Jurkat, Clone E6-1 (cell line): ENCODE measurements around the gene VSX1.

Source experiments
- DNase-seq: peaks from one replicate; pipeline ENCODE4 v3.0.0-alpha.2; 2011; ENCODE audit warnings: low read depth, low spot score
- H3K4me3 ChIP-seq: 2 replicates; pipeline ENCODE4 v1.5.1; 2011; ENCODE audit warnings: mild to moderate bottlenecking, low read length, control low read depth, moderate library complexity

VSX1 gene

GRCh38 chr20:25089096-25089495, 7.2 kb upstream of the VSX1 start:
- no peak overlapping the region for H3K4me3 ChIP-seq
- DNase-seq, result no peak

DNA sequence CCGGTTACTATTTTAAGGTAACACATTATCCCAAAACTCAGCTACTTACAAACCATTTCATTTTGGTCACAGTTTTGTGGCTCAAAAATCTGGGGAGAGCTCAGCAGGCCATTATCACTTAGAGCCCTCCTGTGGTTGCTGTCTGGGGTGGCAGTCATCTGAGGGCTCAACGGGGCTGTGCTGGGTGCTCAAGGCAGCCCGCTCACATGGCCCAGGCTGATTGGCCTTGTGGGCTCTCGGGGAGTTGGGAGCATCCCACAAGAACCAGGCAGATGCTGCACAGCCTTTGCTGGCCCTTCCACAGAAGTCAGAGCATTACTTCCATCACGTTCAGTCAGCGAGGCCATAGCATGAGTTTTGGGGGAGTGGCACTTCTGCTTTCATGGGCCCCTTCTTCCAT, 6.3 kb upstream of the VSX1 start:
- no peak overlapping the region for H3K4me3 ChIP-seq
- DNase-seq, result no peak

- no peak for DNase-seq
- H3K4me3 ChIP-seq, result no peak overlapping the region
Observed at GRCh38 chr20:25087186-25087929, 5.4 kb upstream of the VSX1 start.

GRCh38 chr20:25085756-25086495, 4.0 kb upstream of the VSX1 start:
- H3K4me3 ChIP-seq, result no peak overlapping the region
- no peak for DNase-seq

GRCh38 chr20:25084626-25085187, 2.8 kb upstream of the VSX1 start:
- DNase-seq, result no peak

DNA sequence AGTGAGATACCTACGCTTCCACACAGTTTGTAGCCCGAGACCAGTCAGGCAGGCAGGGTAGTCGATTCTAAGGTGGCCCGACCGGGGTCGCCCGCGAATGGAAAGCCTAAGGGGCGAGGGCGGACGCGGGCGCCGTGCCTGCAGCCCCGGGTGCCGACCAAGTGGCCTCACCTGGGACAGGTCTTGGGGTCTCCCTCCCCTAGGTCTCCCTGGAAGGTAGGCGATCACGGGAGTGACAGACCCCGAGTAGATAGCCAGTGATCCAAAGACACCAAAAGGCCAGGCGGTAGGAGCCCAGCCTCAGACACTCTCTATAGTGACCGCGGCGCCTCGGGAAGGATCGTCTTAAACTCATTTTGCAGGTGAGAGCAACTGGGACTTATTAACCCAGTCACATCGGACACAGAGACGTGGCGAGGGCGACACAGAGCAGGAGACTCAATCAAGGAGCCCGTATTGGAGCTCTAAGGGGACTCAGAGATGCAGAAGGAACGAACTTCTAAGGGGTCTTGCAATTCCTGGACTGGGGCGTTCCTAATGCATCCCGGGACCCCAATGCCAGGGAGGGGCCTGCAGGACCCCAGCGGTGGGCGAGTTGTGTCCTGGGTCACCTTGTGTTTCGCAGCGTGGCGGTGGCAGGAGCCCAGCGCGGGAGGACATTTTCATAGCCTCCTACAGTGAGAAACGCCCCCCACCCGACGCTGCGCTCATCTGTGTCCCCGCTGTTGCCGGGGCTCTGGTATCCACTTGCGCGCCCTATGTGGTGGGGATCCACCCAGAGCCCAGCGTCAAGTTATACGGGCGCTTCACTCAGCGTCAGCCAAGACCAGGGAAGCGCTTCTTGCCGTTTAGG, 2.1 kb upstream of the VSX1 start:
- no peak overlapping the region for H3K4me3 ChIP-seq
- DNase-seq, result no peak

More at GRCh38 chr20:25084626-25085187, 2.8 kb upstream of the VSX1 start:
- no peak overlapping the region for H3K4me3 ChIP-seq

DNA sequence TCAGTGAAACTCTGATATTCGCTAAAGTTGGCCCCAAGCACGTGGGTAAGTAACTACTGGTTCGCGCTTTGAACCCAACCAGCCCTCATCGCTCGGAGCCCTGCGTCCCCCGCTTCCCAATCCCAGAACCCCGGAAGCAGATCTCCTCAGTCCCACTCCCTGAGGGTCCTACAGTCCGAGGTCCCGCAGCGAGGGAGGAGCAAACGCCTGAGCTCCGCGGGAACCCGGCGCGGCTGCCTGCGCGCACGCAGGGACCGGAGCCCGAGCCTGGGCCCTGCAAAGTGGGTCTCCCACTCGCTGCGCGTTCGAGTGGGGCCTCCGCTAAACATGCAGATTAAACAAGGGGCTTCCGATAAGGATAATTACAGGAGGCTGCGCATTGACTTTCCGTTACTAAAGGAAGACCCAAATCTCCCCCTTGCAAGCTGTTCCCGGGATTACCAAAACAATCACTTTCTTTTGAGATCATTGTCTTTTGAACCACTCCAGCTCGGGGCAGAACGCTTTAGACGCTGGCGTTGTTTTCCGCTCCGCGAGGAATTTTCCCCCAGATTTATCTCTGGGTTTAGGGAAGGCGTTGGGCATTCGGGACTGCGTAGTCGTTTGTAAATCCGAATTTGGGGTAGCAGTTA, 1.3 kb upstream of the VSX1 start:
- DNase-seq, result no peak
- no peak overlapping the region for H3K4me3 ChIP-seq

DNA sequence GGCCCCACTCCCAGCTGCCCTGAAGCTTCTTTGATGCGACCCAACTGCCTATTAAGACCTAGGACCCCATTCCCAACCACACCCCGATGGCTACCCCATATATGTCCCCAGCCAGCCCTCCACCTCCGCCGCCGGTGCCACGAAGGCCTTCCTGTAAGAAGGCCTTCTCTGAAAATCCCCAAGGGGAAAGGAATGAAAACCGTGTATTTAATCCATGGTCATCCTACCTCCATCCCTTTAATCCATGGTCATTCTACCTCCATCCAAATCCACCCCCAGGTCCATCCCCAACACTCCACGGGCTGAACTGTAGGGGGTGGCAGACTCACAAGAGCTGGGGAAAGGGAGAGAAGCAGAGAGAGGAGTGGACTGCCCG, 545 bp upstream of the VSX1 start:
- DNase-seq, result no peak
- H3K4me3 ChIP-seq, result no peak overlapping the region

- no peak for DNase-seq
- no peak overlapping the region for H3K4me3 ChIP-seq
Observed at GRCh38 chr20:25081065-25081729, 744 bp downstream of the VSX1 start.

GRCh38 chr20:25079171-25079570, 2.8 kb downstream of the VSX1 start:
- DNase-seq, result no peak
- H3K4me3 ChIP-seq, result no peak overlapping the region

- peak; percentile 66 for DNase-seq
- H3K4me3 ChIP-seq, result no peak overlapping the region
Observed at GRCh38 chr20:25078662-25079061, 3.3 kb downstream of the VSX1 start.

GRCh38 chr20:25077610-25078169, 4.3 kb downstream of the VSX1 start:
- no peak for DNase-seq
- H3K4me3 ChIP-seq, result no peak overlapping the region

GRCh38 chr20:25076731-25077609, 5.0 kb downstream of the VSX1 start:
- H3K4me3 ChIP-seq, result no peak overlapping the region
- peak; percentile 88 for DNase-seq

GRCh38 chr20:25076201-25076600, 5.7 kb downstream of the VSX1 start:
- no peak for DNase-seq
- no peak overlapping the region for H3K4me3 ChIP-seq

DNA sequence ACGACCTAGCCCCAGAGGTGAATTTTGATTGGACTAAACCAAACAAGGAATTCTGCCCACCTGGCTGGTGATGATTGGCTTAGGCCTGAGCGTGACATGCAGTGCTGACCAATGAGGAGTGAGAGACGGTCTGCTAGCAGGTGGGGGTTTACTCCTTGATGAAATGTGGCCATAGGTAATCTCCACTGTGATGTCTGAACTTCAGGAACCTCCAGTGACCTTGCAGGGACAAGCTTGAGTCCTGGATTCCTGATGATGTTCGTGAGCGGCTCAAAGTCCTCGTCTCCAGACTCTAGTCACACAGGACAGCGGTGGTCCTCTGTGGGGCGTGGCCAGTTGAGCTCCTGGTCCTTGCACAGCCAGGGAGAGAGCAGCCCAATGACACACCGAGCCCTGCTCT, 8.4 kb downstream of the VSX1 start:
- DNase-seq, result no peak
- H3K4me3 ChIP-seq, result no peak overlapping the region

GRCh38 chr20:25072226-25072811, 9.6 kb downstream of the VSX1 start:
- DNase-seq, result no peak
- H3K4me3 ChIP-seq, result no peak overlapping the region

DNA sequence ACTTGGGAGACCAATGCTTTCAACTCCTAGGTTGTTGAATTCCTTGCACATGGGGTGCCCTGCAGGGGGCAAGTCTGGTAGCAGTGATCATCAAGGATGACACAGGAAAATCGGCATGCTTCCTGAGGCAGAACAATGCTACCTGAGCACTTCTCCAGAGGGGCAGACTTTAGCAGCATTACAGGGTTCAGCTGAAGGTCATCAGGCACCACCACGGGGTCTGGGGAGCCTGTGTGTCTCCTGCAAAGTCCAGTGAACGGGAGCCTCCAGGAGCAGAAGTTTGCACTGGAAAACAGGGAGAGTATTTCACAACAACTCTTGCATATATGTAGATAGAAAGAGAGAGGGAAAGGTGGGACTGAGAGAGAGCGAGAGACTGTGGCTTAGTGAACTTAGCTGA, 10.2 kb downstream of the VSX1 start:
- no peak overlapping the region for H3K4me3 ChIP-seq
- no peak for DNase-seq
